Mucosa of rectum (tissue), 2 donors: ENCODE measurements around the gene CARTPT.

ENCODE experiments used
- H3K27ac ChIP-seq, 2 donors: one replicate each; pipeline ENCODE4 v1.7.0; 2013; ENCODE audit warnings: inconsistent platforms in 2 of 2, low read depth in 2 of 2, low read length in 2 of 2
- H3K27me3 ChIP-seq, 2 donors: one replicate each; pipeline ENCODE4 v1.7.0; 2013; ENCODE audit warnings: low read length in 2 of 2; ENCODE audit not compliant: control insufficient read depth in 2 of 2, insufficient read depth in 2 of 2
- H3K36me3 ChIP-seq, 2 donors: one replicate each; pipeline ENCODE4 v1.7.0; 2013; ENCODE audit warnings: low read length in 2 of 2; ENCODE audit not compliant: control insufficient read depth in 2 of 2, insufficient read depth in 2 of 2
- H3K4me1 ChIP-seq, 2 donors: one replicate each; pipeline ENCODE4 v1.7.0; 2013; ENCODE audit warnings: low read length in 2 of 2, mild to moderate bottlenecking in 1 of 2; ENCODE audit not compliant: control insufficient read depth in 2 of 2, insufficient read depth in 2 of 2
- H3K4me3 ChIP-seq, 2 donors: one replicate each; pipeline ENCODE4 v1.7.0; 2013; ENCODE audit warnings: low read length in 2 of 2
- H3K9ac ChIP-seq, 2 donors: one replicate each; pipeline ENCODE4 v1.7.0; 2013; ENCODE audit warnings: low read length in 2 of 2, low read depth in 1 of 2, mild to moderate bottlenecking in 1 of 2
- H3K9me3 ChIP-seq, 2 donors: one replicate each; pipeline ENCODE4 v1.7.0; 2013; ENCODE audit warnings: low read length in 2 of 2; ENCODE audit not compliant: control insufficient read depth in 2 of 2
- donor health status: healthy.
- donor health status: Normal muscosa, but diverticular disease.

Gene CARTPT

GRCh38 chr5:71699233-71699632 is 19.8 kb upstream of the CARTPT start:
- peaks cover 0 to 4% of the 10 kb centered on the region in 2 donors for H3K4me1 ChIP-seq
- peaks cover 0 to 4% of the 10 kb centered on the region in 2 donors for H3K27me3 ChIP-seq
- H3K27ac ChIP-seq: no peak overlapping the region
- no peaks in the 10 kb centered on the region for H3K9me3 ChIP-seq
- no peak overlapping the region for H3K4me3 ChIP-seq
- H3K9ac ChIP-seq: no peak overlapping the region
- no peaks in the 10 kb centered on the region for H3K36me3 ChIP-seq

GRCh38 chr5:71699751-71700150 is 19.3 kb upstream of the CARTPT start:
- H3K9me3 ChIP-seq: no peaks in the 10 kb centered on the region
- no peaks in the 10 kb centered on the region for H3K36me3 ChIP-seq
- no peak overlapping the region for H3K4me3 ChIP-seq
- H3K27me3 ChIP-seq: peaks cover 0 to 4% of the 10 kb centered on the region in 2 donors
- no peak overlapping the region for H3K9ac ChIP-seq
- no peak overlapping the region for H3K27ac ChIP-seq
- H3K4me1 ChIP-seq: peaks cover 0 to 4% of the 10 kb centered on the region in 2 donors

- no peaks in the 10 kb centered on the region for H3K36me3 ChIP-seq
- no peaks in the 10 kb centered on the region for H3K9me3 ChIP-seq
- H3K27ac ChIP-seq: no peak overlapping the region
- peaks cover 0 to 4% of the 10 kb centered on the region in 2 donors for H3K27me3 ChIP-seq
- no peak overlapping the region for H3K4me3 ChIP-seq
- H3K4me1 ChIP-seq: no peaks in the 10 kb centered on the region
- H3K9ac ChIP-seq: no peak overlapping the region
These were observed 18.3 kb upstream of the CARTPT start for GRCh38 chr5:71700803-71701202.

- Histone ChIP-seq H3K36me3 (no peaks in the 10 kb centered on the region), H3K27me3 (peaks cover 0 to 4% of the 10 kb centered on the region in 2 donors), H3K4me1 (no peaks in the 10 kb centered on the region), H3K9ac (no peak overlapping the region), H3K9me3 (no peaks in the 10 kb centered on the region), H3K27ac (no peak overlapping the region), H3K4me3 (no peak overlapping the region)
These were observed 17.7 kb upstream of the CARTPT start for GRCh38 chr5:71701407-71701806.

- Histone ChIP-seq H3K4me3 (no peak overlapping the region), H3K4me1 (no peaks in the 10 kb centered on the region), H3K9me3 (no peaks in the 10 kb centered on the region), H3K9ac (no peak overlapping the region), H3K36me3 (no peaks in the 10 kb centered on the region), H3K27me3 (peaks cover 0 to 4% of the 10 kb centered on the region in 2 donors), H3K27ac (no peak overlapping the region)
These were observed 15.1 kb upstream of the CARTPT start for GRCh38 chr5:71703941-71704340.

- Histone ChIP-seq H3K27ac (no peak overlapping the region), H3K9ac (no peak overlapping the region), H3K36me3 (no peaks in the 10 kb centered on the region), H3K27me3 (peaks cover 0 to 4% of the 10 kb centered on the region in 2 donors), H3K4me1 (no peaks in the 10 kb centered on the region), H3K4me3 (no peak overlapping the region), H3K9me3 (no peaks in the 10 kb centered on the region)
These were observed 13.7 kb upstream of the CARTPT start for GRCh38 chr5:71705421-71705820.

GRCh38 chr5:71706906-71707305 is 12.2 kb upstream of the CARTPT start:
- H3K9me3 ChIP-seq: no peaks in the 10 kb centered on the region
- H3K4me3 ChIP-seq: no peak overlapping the region
- peaks cover 0 to 4% of the 10 kb centered on the region in 2 donors for H3K27me3 ChIP-seq
- H3K4me1 ChIP-seq: no peaks in the 10 kb centered on the region
- H3K36me3 ChIP-seq: no peaks in the 10 kb centered on the region
- no peak overlapping the region for H3K9ac ChIP-seq
- H3K27ac ChIP-seq: no peak overlapping the region

GRCh38 chr5:71711610-71712009 is 7.5 kb upstream of the CARTPT start:
- H3K4me1 ChIP-seq: no peaks in the 10 kb centered on the region
- no peaks in the 10 kb centered on the region for H3K9me3 ChIP-seq
- H3K4me3 ChIP-seq: no peak overlapping the region
- H3K27ac ChIP-seq: no peak overlapping the region
- H3K27me3 ChIP-seq: no peaks in the 10 kb centered on the region
- no peak overlapping the region for H3K9ac ChIP-seq
- no peaks in the 10 kb centered on the region for H3K36me3 ChIP-seq

- no peak overlapping the region for H3K9ac ChIP-seq
- no peak overlapping the region for H3K4me3 ChIP-seq
- H3K36me3 ChIP-seq: no peaks in the 10 kb centered on the region
- no peaks in the 10 kb centered on the region for H3K4me1 ChIP-seq
- H3K27ac ChIP-seq: no peak overlapping the region
- H3K9me3 ChIP-seq: no peaks in the 10 kb centered on the region
- H3K27me3 ChIP-seq: peaks cover 5 to 6% of the 10 kb centered on the region in 2 donors
These were observed 4.2 kb upstream of the CARTPT start for GRCh38 chr5:71714911-71715310.

GRCh38 chr5:71727978-71728377 is 8.9 kb downstream of the CARTPT start:
- no peaks in the 10 kb centered on the region for H3K9me3 ChIP-seq
- peaks cover 0 to 3% of the 10 kb centered on the region in 2 donors for H3K27me3 ChIP-seq
- no peak overlapping the region for H3K9ac ChIP-seq
- no peak overlapping the region for H3K4me3 ChIP-seq
- no peak overlapping the region for H3K27ac ChIP-seq
- H3K36me3 ChIP-seq: no peaks in the 10 kb centered on the region
- H3K4me1 ChIP-seq: no peaks in the 10 kb centered on the region

GRCh38 chr5:71731015-71731414 is 11.9 kb downstream of the CARTPT start:
- Histone ChIP-seq H3K9me3 (no peaks in the 10 kb centered on the region), H3K36me3 (no peaks in the 10 kb centered on the region), H3K27ac (no peak overlapping the region), H3K4me1 (no peaks in the 10 kb centered on the region), H3K4me3 (no peak overlapping the region), H3K27me3 (no peaks in the 10 kb centered on the region), H3K9ac (no peak overlapping the region)
